GM06990 (cell line): ENCODE measurements around the gene PRDM15.

Source experiments
- DNase-seq: peaks from one replicate; pipeline ENCODE4 v3.0.0-alpha.2; 2011; ENCODE audit not compliant: insufficient read length; ENCODE audit errors: extremely low read depth
- H3K27me3 ChIP-seq: replicated peaks from 2 replicates; pipeline ENCODE4 v1.6.0; 2011; ENCODE audit warnings: low read length; ENCODE audit not compliant: control insufficient read depth, insufficient read depth
- H3K36me3 ChIP-seq: 2 replicates; pipeline ENCODE4 v1.5.1; 2011; ENCODE audit warnings: low read length; ENCODE audit not compliant: control insufficient read depth, insufficient read depth
- H3K4me3 ChIP-seq: replicated peaks from 2 replicates; pipeline ENCODE4 v1.5.1; 2011; ENCODE audit warnings: low read depth, mild to moderate bottlenecking, control low read depth, low read length
- CTCF ChIP-seq: IDR thresholded peaks from 2 replicates; pipeline ENCODE4 v1.5.1; 2011; ENCODE audit warnings: low read length, control low read depth, mild to moderate bottlenecking, inconsistent platforms; ENCODE audit not compliant: insufficient read depth, poor library complexity, severe bottlenecking

Gene PRDM15

DNA sequence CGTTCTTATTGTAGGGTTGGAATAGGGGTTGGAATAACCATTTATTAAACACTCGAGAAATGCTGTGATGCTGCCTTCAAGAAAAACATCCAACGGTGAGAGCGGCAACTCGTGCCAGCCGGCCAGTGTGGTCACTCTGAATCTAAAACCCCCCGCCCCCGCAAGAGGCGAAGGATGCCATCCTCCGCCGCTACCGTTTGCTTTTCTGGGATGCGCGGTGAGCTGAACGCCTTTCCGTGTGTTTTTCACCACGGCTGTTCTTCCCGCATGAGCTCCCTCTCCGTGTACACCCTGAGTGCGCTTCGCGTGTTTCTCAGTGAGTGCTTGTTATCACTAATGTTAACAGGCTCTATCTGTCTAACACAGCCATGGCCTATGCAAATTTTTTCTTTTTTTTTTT is 70.3 kb downstream of the PRDM15 start:
- H3K27me3 ChIP-seq: no peaks in the 10 kb centered on the region

DNA sequence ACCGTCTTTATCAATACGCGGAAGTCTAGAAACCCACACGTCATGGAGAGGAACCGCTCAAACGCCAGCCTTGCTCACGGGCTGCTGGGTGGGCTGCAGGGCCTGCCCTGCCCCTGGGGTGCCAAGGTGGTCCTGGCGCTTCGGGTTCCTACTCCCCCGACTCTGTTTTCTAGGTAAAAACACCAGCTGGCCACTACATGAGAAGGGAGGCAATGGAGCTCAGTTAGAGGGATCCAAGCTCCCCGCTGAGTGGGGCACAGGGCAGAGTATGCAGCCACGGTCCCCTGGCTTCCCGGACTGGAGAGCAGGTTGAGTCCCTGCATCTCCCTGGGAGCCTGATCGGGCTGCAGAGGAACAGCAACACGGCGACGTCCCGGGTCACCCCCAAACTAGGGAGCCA is 71.0 kb downstream of the PRDM15 start:
- Histone ChIP-seq H3K4me3 (no peak overlapping the region), H3K27me3 (no peaks in the 10 kb centered on the region), H3K36me3 (peaks cover 33% of the 10 kb centered on the region)
- TF ChIP-seq CTCF: no peak
- no peak for DNase-seq

More for the DNA sequence above, 70.3 kb downstream of the PRDM15 start:
- no peak for DNase-seq
- Histone ChIP-seq H3K36me3 (peaks cover 31% of the 10 kb centered on the region), H3K4me3 (no peak overlapping the region)
- TF ChIP-seq CTCF: no peak

- H3K36me3 ChIP-seq: peaks cover 32% of the 10 kb centered on the region
- no peak for DNase-seq
- TF ChIP-seq CTCF: no peak
- H3K27me3 ChIP-seq: no peaks in the 10 kb centered on the region
- H3K4me3 ChIP-seq: no peak overlapping the region
These were observed 72.4 kb downstream of the PRDM15 start for GRCh38 chr21:41806773-41807172.

DNA sequence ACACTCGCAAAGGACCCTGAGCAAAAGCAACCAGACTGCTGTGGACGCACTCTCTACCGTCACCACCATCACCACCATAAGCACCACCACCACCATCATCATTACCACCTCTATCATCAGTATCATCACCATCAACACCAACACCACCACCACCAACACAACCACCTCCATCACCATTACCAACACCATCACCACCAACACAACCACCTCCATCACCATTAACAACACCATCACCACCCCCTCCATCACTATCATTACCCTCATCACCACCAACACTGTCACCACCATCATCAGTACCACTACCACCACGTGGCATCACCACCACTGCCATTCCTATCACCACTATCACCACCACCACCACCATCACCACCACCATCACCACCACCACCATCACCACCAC is 73.5 kb downstream of the PRDM15 start:
- TF ChIP-seq CTCF: no peak
- peaks cover 33% of the 10 kb centered on the region for H3K36me3 ChIP-seq
- DNase-seq: no peak
- H3K4me3 ChIP-seq: no peak overlapping the region
- no peaks in the 10 kb centered on the region for H3K27me3 ChIP-seq

DNA sequence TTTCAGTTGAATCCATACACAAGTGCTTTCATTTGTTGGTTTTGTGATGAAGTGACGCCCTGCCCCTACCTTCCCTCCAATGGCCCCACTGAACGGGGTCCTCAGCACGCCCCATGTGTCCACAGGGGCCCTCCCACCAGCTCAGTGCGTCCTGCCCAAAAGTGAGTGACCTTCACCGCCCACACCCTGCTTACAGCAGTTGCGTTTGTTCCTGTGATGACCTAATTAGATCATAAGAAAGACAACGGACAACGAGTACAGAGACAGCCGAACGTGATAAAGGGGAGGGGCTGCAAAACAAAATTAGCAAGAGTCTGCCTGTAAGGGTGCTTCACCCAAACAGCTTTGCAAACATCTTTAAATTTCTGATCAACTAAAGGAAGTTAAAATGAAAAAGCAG is 74.1 kb downstream of the PRDM15 start:
- Histone ChIP-seq H3K36me3 (peaks cover 29% of the 10 kb centered on the region), H3K27me3 (no peaks in the 10 kb centered on the region), H3K4me3 (no peak overlapping the region)
- no peak for DNase-seq
- TF ChIP-seq CTCF: no peak

- no peak for DNase-seq
- no peak overlapping the region for H3K4me3 ChIP-seq
- H3K27me3 ChIP-seq: no peaks in the 10 kb centered on the region
- H3K36me3 ChIP-seq: peaks cover 27% of the 10 kb centered on the region
- no peak for TF ChIP-seq CTCF
These were observed 74.8 kb downstream of the PRDM15 start for GRCh38 chr21:41804381-41804780.
